SK-N-MC (cell line): ENCODE results near the gene OR5H14.

ENCODE experiments used
- EZH2 ChIP-seq: fragments of 200-600 bp; sonication (generic); IDR thresholded peaks from one replicate; pipeline ENCODE4 v1.6.1; 2017; ENCODE audit warnings: antibody characterized with exemption
- POLR2AphosphoS5 ChIP-seq: IDR thresholded peaks from 2 replicates; pipeline ENCODE4 v1.6.1; 2012; ENCODE audit warnings: mild to moderate bottlenecking, low read depth, low read length, borderline replicate concordance

GRCh38 chr3:98151241-98151640 lies 4.0 kb downstream of the OR5H14 start:
- TF ChIP-seq EZH2 (no peak), POLR2AphosphoS5 (no peak)
